HEK293 (cell line): ENCODE data around the gene KPTN.
A peak's percentile ranks its signal among the peaks of the same experiment; 100 is the strongest.

Experiments used
- BCL11B ChIP-seq: fragments of 450-650 bp; formaldehyde crosslinking; IDR thresholded peaks from 2 replicates; pipeline ENCODE4 v1.5.1; 2016; ENCODE audit warnings: low read depth, missing biosample characterization, missing genetic modification characterization
- EGR2 ChIP-seq: fragments of 450-650 bp; formaldehyde crosslinking; IDR thresholded peaks from 2 replicates; pipeline ENCODE4 v1.5.1; 2016; ENCODE audit warnings: low read depth, missing biosample characterization, missing genetic modification characterization
- FEZF1 ChIP-seq: fragments of 450-650 bp; formaldehyde crosslinking; IDR thresholded peaks from 2 replicates; pipeline ENCODE4 v1.5.1; 2016; ENCODE audit warnings: missing biosample characterization, missing genetic modification characterization
- IKZF3 ChIP-seq: fragments of 450-650 bp; IDR thresholded peaks from 2 replicates; pipeline ENCODE4 v1.5.0; 2018; ENCODE audit warnings: missing biosample characterization, mild to moderate bottlenecking, missing genetic modification characterization, moderate library complexity
- OVOL3 ChIP-seq: fragments of 450-650 bp; formaldehyde crosslinking; IDR thresholded peaks from 2 replicates; pipeline ENCODE4 v1.5.1; 2016; ENCODE audit warnings: missing biosample characterization, missing genetic modification characterization
- PBX3 ChIP-seq: sonication (generic); formaldehyde crosslinking; IDR thresholded peaks from 2 replicates; pipeline ENCODE4 v1.8.1; 2022; ENCODE audit warnings: mild to moderate bottlenecking, moderate library complexity, missing genetic modification reagents
- SCRT2 ChIP-seq: fragments of 450-650 bp; formaldehyde crosslinking; IDR thresholded peaks from 2 replicates; pipeline ENCODE4 v1.5.1; 2016; ENCODE audit warnings: missing biosample characterization, missing genetic modification characterization
- SETDB1 ChIP-seq: IDR thresholded peaks from one replicate; pipeline ENCODE4 v1.6.1; 2017; ENCODE audit warnings: mild to moderate bottlenecking, low read length, moderate library complexity, mixed read lengths; ENCODE audit not compliant: insufficient read length
- SP2 ChIP-seq: fragments of 450-650 bp; formaldehyde crosslinking; IDR thresholded peaks from 2 replicates; pipeline ENCODE4 v1.5.1; 2016; ENCODE audit warnings: missing biosample characterization, missing genetic modification characterization
- SP3 ChIP-seq: fragments of 450-650 bp; formaldehyde crosslinking; IDR thresholded peaks from 2 replicates; pipeline ENCODE4 v1.5.1; 2016; ENCODE audit warnings: missing biosample characterization, missing genetic modification characterization
- SP7 ChIP-seq: fragments of 450-650 bp; formaldehyde crosslinking; IDR thresholded peaks from 2 replicates; pipeline ENCODE4 v1.5.1; 2016; ENCODE audit warnings: missing biosample characterization, missing genetic modification characterization
- TSHZ1 ChIP-seq: fragments of 450-650 bp; formaldehyde crosslinking; IDR thresholded peaks from 2 replicates; pipeline ENCODE4 v1.5.1; 2016; ENCODE audit warnings: missing biosample characterization, missing genetic modification characterization, borderline replicate concordance
- ZBTB49 ChIP-seq: fragments of 450-650 bp; formaldehyde crosslinking; IDR thresholded peaks from 2 replicates; pipeline ENCODE4 v1.5.1; 2016; ENCODE audit warnings: missing biosample characterization, missing genetic modification characterization, low read depth
- ZBTB7A ChIP-seq: fragments of 450-650 bp; formaldehyde crosslinking; IDR thresholded peaks from 2 replicates; pipeline ENCODE4 v1.5.1; 2016; ENCODE audit warnings: low read depth, missing biosample characterization, missing genetic modification characterization
- ZFP41 ChIP-seq: fragments of 450-650 bp; formaldehyde crosslinking; IDR thresholded peaks from 2 replicates; pipeline ENCODE4 v1.5.1; 2016; ENCODE audit warnings: missing biosample characterization, missing genetic modification characterization, borderline replicate concordance
- ZIC2 ChIP-seq: fragments of 450-650 bp; formaldehyde crosslinking; IDR thresholded peaks from 2 replicates; pipeline ENCODE4 v1.5.1; 2016; ENCODE audit warnings: missing biosample characterization, missing genetic modification characterization
- ZNF10 ChIP-seq: fragments of 450-650 bp; formaldehyde crosslinking; IDR thresholded peaks from 2 replicates; pipeline ENCODE4 v1.5.1; 2017; ENCODE audit warnings: missing biosample characterization, missing genetic modification characterization
- ZNF18 ChIP-seq: fragments of 450-650 bp; formaldehyde crosslinking; IDR thresholded peaks from 2 replicates; pipeline ENCODE4 v1.5.1; 2016; ENCODE audit warnings: missing biosample characterization, missing genetic modification characterization
- ZNF23 ChIP-seq: fragments of 450-650 bp; formaldehyde crosslinking; IDR thresholded peaks from 2 replicates; pipeline ENCODE4 v1.5.1; 2016; ENCODE audit warnings: missing biosample characterization, missing genetic modification characterization, borderline replicate concordance
- ZNF24 ChIP-seq: fragments of 450-650 bp; formaldehyde crosslinking; IDR thresholded peaks from 2 replicates; pipeline ENCODE4 v1.5.1; 2016; ENCODE audit warnings: missing biosample characterization, missing genetic modification characterization
- ZNF280D ChIP-seq: fragments of 450-650 bp; formaldehyde crosslinking; IDR thresholded peaks from 2 replicates; pipeline ENCODE4 v1.5.1; 2016; ENCODE audit warnings: missing biosample characterization, missing genetic modification characterization
- ZNF391 ChIP-seq: fragments of 450-650 bp; formaldehyde crosslinking; IDR thresholded peaks from 2 replicates; pipeline ENCODE4 v1.5.1; 2016; ENCODE audit warnings: low read depth, missing biosample characterization, missing genetic modification characterization, borderline replicate concordance
- ZNF426 ChIP-seq: fragments of 450-650 bp; formaldehyde crosslinking; IDR thresholded peaks from 2 replicates; pipeline ENCODE4 v1.5.1; 2017; ENCODE audit warnings: missing biosample characterization, missing genetic modification characterization, mild to moderate bottlenecking, inconsistent platforms, moderate library complexity
- ZNF473 ChIP-seq: fragments of 450-650 bp; formaldehyde crosslinking; IDR thresholded peaks from 2 replicates; pipeline ENCODE4 v1.5.1; 2017; ENCODE audit warnings: missing biosample characterization, missing genetic modification characterization
- ZNF549 ChIP-seq: fragments of 450-650 bp; IDR thresholded peaks from 2 replicates; pipeline ENCODE4 v1.5.1; 2018; ENCODE audit warnings: missing biosample characterization, missing genetic modification characterization, mild to moderate bottlenecking, inconsistent platforms, moderate library complexity
- ZNF571 ChIP-seq: fragments of 450-650 bp; formaldehyde crosslinking; IDR thresholded peaks from 2 replicates; pipeline ENCODE4 v1.5.0; 2017; ENCODE audit warnings: missing biosample characterization, missing genetic modification characterization
- ZNF677 ChIP-seq: fragments of 450-650 bp; IDR thresholded peaks from 2 replicates; pipeline ENCODE4 v1.5.0; 2018; ENCODE audit warnings: missing biosample characterization, mild to moderate bottlenecking, missing genetic modification characterization, moderate library complexity
- ZNF776 ChIP-seq: fragments of 450-650 bp; formaldehyde crosslinking; IDR thresholded peaks from 2 replicates; pipeline ENCODE4 v1.5.0; 2017; ENCODE audit warnings: missing biosample characterization, missing genetic modification characterization, borderline replicate concordance
- ZNF792 ChIP-seq: fragments of 450-650 bp; formaldehyde crosslinking; IDR thresholded peaks from 2 replicates; pipeline ENCODE4 v1.5.1; 2016; ENCODE audit warnings: missing biosample characterization, missing genetic modification characterization

Gene KPTN

GRCh38 chr19:47428177-47428894 is 55.7 kb downstream of the KPTN start (continued):
- peak; percentile 98 for TF ChIP-seq SP3 (tag by site-specific recombination)
- TF ChIP-seq TSHZ1 (tag by site-specific recombination), result no peak
- no peak for TF ChIP-seq ZNF677 (tag by site-specific recombination)
- TF ChIP-seq PBX3 (CRISPR knock-in tag), result no peak
- TF ChIP-seq ZBTB49, result no peak
- TF ChIP-seq ZNF549 (tag by site-specific recombination), result no peak
- no peak for TF ChIP-seq ZNF792 (tag by site-specific recombination)
- peak; percentile 42 for TF ChIP-seq EGR2 (tag by site-specific recombination)
- TF ChIP-seq OVOL3 (tag by site-specific recombination), result no peak
- no peak for TF ChIP-seq ZIC2 (tag by site-specific recombination)
- no peak for TF ChIP-seq BCL11B (tag by site-specific recombination)
- TF ChIP-seq ZNF10, result peak; percentile 86
- no peak for TF ChIP-seq ZNF18 (tag by site-specific recombination)
- TF ChIP-seq FEZF1, result no peak
- TF ChIP-seq ZNF776 (tag by site-specific recombination), result no peak
- TF ChIP-seq ZNF391 (tag by site-specific recombination), result no peak
- TF ChIP-seq ZNF426 (tag by site-specific recombination), result no peak
- no peak for TF ChIP-seq ZNF473 (tag by site-specific recombination)
- TF ChIP-seq ZNF571 (tag by site-specific recombination), result no peak
- TF ChIP-seq SP2 (tag by site-specific recombination), result peak; percentile 98
- no peak for TF ChIP-seq IKZF3 (tag by site-specific recombination)
- TF ChIP-seq ZNF24, result no peak
- no peak for TF ChIP-seq SETDB1
- TF ChIP-seq ZFP41 (tag by site-specific recombination), result no peak
- no peak for TF ChIP-seq ZNF280D
- TF ChIP-seq SCRT2 (tag by site-specific recombination), result no peak
- peak; percentile 56; the same call in 1 of the 2 replicates for TF ChIP-seq SP7 (tag by site-specific recombination)
- TF ChIP-seq ZBTB7A, result no peak
- no peak for TF ChIP-seq ZNF23 (tag by site-specific recombination)
